Measurements from ENCODE around the gene ERVK3-1.
"Not testable (repeated sequence)": the region's sequence is repeated elsewhere in the genome, so short reads cannot be mapped to it uniquely, and the experiment has no call there.

The ERVK3-1 gene

DNA sequence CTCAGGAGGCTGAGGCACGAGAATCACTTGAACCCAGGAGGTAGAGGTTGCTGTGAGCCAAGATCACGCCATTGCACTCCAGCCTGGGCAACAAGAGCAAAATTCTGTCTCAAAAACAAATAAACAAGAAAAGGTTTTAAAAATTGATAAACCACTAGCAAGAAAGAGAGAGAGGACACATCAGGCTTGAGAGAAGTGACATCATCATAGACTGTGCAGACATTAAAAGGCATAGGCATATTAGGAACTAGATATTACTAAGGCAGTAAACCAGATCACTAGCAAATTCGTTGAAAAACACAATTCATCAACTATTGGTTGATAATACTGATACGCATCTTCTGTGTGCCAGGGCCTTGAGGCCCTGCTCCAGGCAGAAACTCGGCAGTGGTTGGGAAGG, 40.4 kb downstream of the ERVK3-1 start:
- Histone ChIP-seq H3K9me3 (ENCODE audit: insufficient read depth, low read length) (no peaks in the 10 kb centered on the region), H3K4me1 (ENCODE audit: insufficient read depth, insufficient read length) (peaks cover 2% of the 10 kb centered on the region), H3K36me3 (ENCODE audit: insufficient read depth, insufficient read length, low read length) (peaks cover 12% of the 10 kb centered on the region), H3K9ac (ENCODE audit: insufficient read length, low read depth) (no peak overlapping the region), H3K4me3 (ENCODE audit: insufficient read length, low read depth) (no peak overlapping the region), H3K27me3 (ENCODE audit: insufficient read depth, insufficient read length) (peaks cover 15% of the 10 kb centered on the region)
- no peak for DNase-seq (ENCODE audit: low read depth, low spot score)
- TF ChIP-seq SUZ12 (IDR thresholded peaks at IDR 0.05; ENCODE audit: extremely low read depth, insufficient read depth, insufficient read length), result no peak
- no peak for TF ChIP-seq YY1 (IDR thresholded peaks at IDR 0.05; ENCODE audit: insufficient read depth, insufficient read length)
- TF ChIP-seq ZNF274 (IDR thresholded peaks at IDR 0.05; ENCODE audit: low read depth, low read length), result no peak

DNA sequence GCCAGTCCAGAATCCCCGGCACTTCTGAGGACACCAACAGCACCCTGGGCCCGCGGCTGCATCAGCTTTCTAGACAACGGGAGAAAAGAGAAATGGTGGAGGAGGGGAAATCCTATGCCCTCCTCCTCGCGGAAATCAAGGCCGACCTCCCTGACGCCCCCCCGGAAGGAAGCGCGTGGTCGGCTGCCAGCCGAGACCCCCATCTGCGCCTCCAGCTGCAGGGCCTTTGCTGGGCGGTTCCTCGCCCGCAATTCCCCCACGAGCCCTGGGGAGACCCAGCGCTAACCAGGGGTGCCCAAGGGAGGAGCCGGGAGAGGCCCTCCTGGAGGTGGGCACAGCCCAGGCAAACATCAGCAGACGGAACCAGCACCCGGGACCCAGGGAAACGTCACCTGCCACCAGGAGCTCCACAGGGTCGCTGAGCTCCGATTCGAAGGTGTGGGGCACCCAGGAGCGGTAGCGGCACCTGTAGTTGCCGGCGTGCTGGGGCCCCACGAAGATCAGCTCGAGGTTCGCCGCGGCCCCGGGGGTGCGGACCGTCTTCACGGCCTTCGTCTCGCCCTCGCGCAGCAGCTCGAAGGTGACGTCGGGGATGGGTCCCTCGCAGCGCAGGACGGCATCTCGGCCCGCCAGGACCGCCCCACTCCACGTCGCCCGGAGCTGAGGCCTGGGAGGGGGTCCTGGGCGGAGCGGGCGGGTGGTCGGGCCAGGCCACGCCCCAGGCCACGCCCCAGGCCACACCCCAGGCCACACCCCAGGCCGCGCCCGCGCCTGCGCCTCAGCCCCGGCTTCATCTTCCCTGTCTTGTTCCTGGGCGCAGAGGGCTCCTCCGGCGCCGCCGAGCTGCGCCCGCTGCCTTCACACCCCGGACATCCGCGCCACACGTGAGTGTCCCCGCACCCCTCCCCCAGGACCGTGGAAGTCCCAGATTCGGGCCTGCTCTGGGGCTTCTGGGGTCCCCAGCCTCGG, 42.1 kb downstream of the ERVK3-1 start:
- H3K9me3 ChIP-seq (ENCODE audit: insufficient read depth, low read length), result no peaks in the 10 kb centered on the region
- H3K4me3 ChIP-seq (ENCODE audit: insufficient read length, low read depth), result peak overlapping the region; percentile 75
- peaks cover 2% of the 10 kb centered on the region for H3K4me1 ChIP-seq (ENCODE audit: insufficient read depth, insufficient read length)
- H3K27me3 ChIP-seq (ENCODE audit: insufficient read depth, insufficient read length), result peaks cover 15% of the 10 kb centered on the region
- TF ChIP-seq ZNF274 (IDR thresholded peaks at IDR 0.05; ENCODE audit: low read depth, low read length) (no peak), YY1 (IDR thresholded peaks at IDR 0.05; ENCODE audit: insufficient read depth, insufficient read length) (no peak), SUZ12 (IDR thresholded peaks at IDR 0.05; ENCODE audit: extremely low read depth, insufficient read depth, insufficient read length) (no peak)
- peaks cover 10% of the 10 kb centered on the region for H3K36me3 ChIP-seq (ENCODE audit: insufficient read depth, insufficient read length, low read length)
- H3K9ac ChIP-seq (ENCODE audit: insufficient read length, low read depth), result peak overlapping the region; percentile 85
- no peak for DNase-seq (ENCODE audit: low read depth, low spot score)

DNA sequence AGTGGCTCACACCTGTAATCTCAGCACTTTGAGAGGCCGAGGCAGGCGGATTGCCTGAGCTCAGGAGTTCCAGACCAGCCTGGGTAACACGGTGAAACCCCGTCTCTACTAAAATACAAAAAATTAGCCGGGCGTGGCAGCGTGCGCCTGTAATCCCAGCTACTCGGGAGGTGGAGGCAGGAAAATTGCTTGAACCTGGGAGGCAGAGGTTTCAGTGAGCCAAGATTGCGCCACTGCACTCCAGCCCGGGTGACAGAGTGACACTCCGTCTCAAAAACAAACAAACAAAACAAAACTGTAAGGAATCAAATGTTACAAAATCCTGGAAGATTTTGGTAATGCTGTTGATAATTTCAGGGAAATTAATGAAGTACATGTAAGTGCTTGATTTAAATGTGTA, 42.9 kb downstream of the ERVK3-1 start:
- not testable (repeated sequence) for H3K4me1 ChIP-seq (ENCODE audit: insufficient read depth, insufficient read length); DNase-seq (ENCODE audit: low read depth, low spot score); H3K36me3 ChIP-seq (ENCODE audit: insufficient read depth, insufficient read length, low read length); H3K9me3 ChIP-seq (ENCODE audit: insufficient read depth, low read length)
- H3K9ac ChIP-seq (ENCODE audit: insufficient read length, low read depth), result peak overlapping the region; percentile 85
- H3K4me3 ChIP-seq (ENCODE audit: insufficient read length, low read depth), result peak overlapping the region; percentile 75
- H3K27me3 ChIP-seq (ENCODE audit: insufficient read depth, insufficient read length), result peaks cover 15% of the 10 kb centered on the region

DNA sequence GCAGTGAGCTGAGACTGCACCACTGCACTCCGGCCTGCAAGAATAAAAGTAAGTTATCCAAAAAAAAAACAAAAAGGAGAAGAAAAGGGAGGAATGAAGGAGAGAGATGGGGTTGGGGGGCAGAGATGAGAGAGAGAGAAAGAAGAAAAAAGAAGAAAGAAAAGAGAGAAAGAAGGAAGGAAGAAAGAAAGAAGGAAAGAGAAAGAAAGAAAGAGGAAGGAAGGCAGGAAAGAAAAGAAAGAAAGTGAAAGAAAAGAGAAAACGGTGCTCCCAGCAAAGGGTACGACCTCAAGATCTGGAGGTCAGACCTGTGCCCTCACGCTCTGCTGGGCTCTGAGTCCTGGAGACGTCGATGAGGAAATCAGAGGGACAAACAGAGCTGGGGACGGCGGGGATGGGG, 44.4 kb downstream of the ERVK3-1 start:
- H3K36me3 ChIP-seq (ENCODE audit: insufficient read depth, insufficient read length, low read length), result peaks cover 16% of the 10 kb centered on the region
- H3K9ac ChIP-seq (ENCODE audit: insufficient read length, low read depth), result no peak overlapping the region
- no peak overlapping the region for H3K4me3 ChIP-seq (ENCODE audit: insufficient read length, low read depth)
- peaks cover 4% of the 10 kb centered on the region for H3K4me1 ChIP-seq (ENCODE audit: insufficient read depth, insufficient read length)
- H3K9me3 ChIP-seq (ENCODE audit: insufficient read depth, low read length), result no peaks in the 10 kb centered on the region
- TF ChIP-seq YY1 (IDR thresholded peaks at IDR 0.05; ENCODE audit: insufficient read depth, insufficient read length), result no peak
- no peak for TF ChIP-seq SUZ12 (IDR thresholded peaks at IDR 0.05; ENCODE audit: extremely low read depth, insufficient read depth, insufficient read length)
- no peak for TF ChIP-seq ZNF274 (IDR thresholded peaks at IDR 0.05; ENCODE audit: low read depth, low read length)
- H3K27me3 ChIP-seq (ENCODE audit: insufficient read depth, insufficient read length), result peaks cover 15% of the 10 kb centered on the region
- DNase-seq (ENCODE audit: low read depth, low spot score), result no peak

DNA sequence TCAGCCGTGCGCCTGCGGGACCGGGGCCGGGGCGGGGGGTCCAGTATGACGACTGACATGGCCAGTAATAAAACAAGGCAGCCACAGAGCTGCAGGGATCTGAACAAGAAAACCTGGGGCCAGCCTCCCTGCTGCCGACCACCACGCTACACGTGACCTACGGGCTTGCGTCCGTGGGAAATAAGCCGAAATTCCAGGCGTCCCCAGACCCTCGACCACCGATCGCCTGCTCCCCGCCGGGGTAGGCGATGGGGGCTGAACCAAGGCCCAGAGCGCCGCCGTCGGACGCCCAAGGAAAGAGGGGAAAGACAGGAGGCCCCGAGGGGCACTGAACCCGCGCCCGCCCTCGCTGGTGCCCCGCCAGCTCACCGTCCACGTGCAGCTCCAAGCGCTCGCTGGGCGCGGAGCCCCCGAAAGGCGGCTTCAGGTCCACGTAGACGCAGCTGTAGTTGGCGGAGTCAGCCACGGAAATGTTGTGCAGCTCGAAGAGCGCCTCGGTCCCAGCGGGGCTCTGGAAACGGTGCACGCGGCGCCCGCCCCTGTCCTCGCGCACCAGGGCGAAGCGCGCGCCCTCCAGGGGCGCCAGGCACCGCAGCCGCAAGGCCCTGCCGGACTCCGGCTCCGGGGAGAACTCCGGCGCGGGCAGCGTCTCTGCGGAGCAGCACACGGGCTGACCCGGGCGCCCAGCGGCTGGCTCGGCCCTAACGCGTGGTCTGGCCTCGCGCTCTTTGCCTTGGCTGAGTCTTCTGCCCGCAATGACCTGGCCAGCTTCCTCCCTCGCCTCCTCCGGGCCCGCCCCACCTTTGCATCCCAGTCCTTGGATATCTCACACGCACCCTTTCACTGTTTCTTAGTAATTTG, 45.1 kb downstream of the ERVK3-1 start:
- Histone ChIP-seq H3K9me3 (ENCODE audit: insufficient read depth, low read length) (no peaks in the 10 kb centered on the region), H3K9ac (ENCODE audit: insufficient read length, low read depth) (no peak overlapping the region), H3K27me3 (ENCODE audit: insufficient read depth, insufficient read length) (peaks cover 15% of the 10 kb centered on the region), H3K4me1 (ENCODE audit: insufficient read depth, insufficient read length) (peaks cover 4% of the 10 kb centered on the region), H3K4me3 (ENCODE audit: insufficient read length, low read depth) (no peak overlapping the region), H3K36me3 (ENCODE audit: insufficient read depth, insufficient read length, low read length) (peaks cover 17% of the 10 kb centered on the region)
- no peak for TF ChIP-seq SUZ12 (IDR thresholded peaks at IDR 0.05; ENCODE audit: extremely low read depth, insufficient read depth, insufficient read length)
- no peak for TF ChIP-seq YY1 (IDR thresholded peaks at IDR 0.05; ENCODE audit: insufficient read depth, insufficient read length)
- no peak for TF ChIP-seq ZNF274 (IDR thresholded peaks at IDR 0.05; ENCODE audit: low read depth, low read length)
- no peak for DNase-seq (ENCODE audit: low read depth, low spot score)

DNA sequence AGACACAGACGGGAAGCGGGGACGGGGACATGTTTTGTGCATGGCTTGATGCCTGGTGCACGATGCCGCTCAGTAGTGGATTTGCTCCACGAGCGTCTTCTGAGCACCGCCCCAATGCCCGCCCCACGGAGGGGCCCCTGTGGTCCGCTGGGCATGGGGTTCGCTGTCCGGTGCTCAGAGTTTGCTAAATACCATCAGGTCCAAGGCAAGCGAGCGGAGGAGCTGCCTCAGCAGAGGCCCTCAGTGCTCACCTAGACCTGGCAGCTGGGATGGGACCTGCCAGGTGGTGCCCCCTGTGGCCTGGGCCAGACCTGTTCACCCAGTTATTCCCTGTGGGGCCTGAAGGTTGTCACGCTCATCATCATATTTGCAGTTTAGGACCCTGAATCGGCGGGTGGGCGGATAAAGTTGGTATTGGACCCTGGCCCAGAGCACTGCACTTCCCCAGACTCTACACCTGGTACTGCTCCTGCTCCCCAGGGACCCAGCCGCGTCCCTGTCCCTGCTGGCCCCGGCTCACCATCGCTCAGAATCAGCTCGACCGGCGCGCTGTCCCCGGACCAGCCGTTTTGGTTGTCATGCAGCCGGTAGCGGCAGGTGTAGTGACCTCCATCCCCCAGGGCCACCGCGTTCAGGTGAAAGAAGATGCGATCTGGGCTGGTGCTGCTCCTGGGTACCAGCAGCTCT, 45.8 kb downstream of the ERVK3-1 start:
- H3K9ac ChIP-seq (ENCODE audit: insufficient read length, low read depth), result no peak overlapping the region
- peaks cover 10% of the 10 kb centered on the region for H3K27me3 ChIP-seq (ENCODE audit: insufficient read depth, insufficient read length)
- DNase-seq (ENCODE audit: low read depth, low spot score), result no peak
- peaks cover 3% of the 10 kb centered on the region for H3K4me1 ChIP-seq (ENCODE audit: insufficient read depth, insufficient read length)
- TF ChIP-seq ZNF274 (IDR thresholded peaks at IDR 0.05; ENCODE audit: low read depth, low read length) (no peak), SUZ12 (IDR thresholded peaks at IDR 0.05; ENCODE audit: extremely low read depth, insufficient read depth, insufficient read length) (no peak), YY1 (IDR thresholded peaks at IDR 0.05; ENCODE audit: insufficient read depth, insufficient read length) (no peak)
- H3K36me3 ChIP-seq (ENCODE audit: insufficient read depth, insufficient read length, low read length), result peaks cover 25% of the 10 kb centered on the region
- H3K9me3 ChIP-seq (ENCODE audit: insufficient read depth, low read length), result no peaks in the 10 kb centered on the region
- no peak overlapping the region for H3K4me3 ChIP-seq (ENCODE audit: insufficient read length, low read depth)

DNA sequence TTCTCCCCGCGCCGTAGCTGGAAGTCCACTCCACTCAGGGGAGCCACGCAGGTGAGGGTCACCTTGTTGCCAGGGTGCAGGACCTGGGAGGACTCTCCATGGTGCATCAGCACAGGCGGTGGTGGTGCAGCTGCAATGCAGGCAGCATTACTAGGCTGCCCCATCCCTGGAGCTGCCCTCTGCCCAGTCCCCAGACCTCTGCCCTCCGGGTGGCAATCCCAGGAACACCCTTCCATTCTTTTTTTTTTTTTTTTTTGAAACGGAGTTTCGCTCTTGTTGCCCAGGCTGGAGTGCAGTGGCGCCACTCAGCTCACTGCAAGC, 46.3 kb downstream of the ERVK3-1 start:
- no peak for DNase-seq (ENCODE audit: low read depth, low spot score)
- TF ChIP-seq YY1 (IDR thresholded peaks at IDR 0.05; ENCODE audit: insufficient read depth, insufficient read length) (no peak), SUZ12 (IDR thresholded peaks at IDR 0.05; ENCODE audit: extremely low read depth, insufficient read depth, insufficient read length) (no peak), ZNF274 (IDR thresholded peaks at IDR 0.05; ENCODE audit: low read depth, low read length) (no peak)
- no peaks in the 10 kb centered on the region for H3K9me3 ChIP-seq (ENCODE audit: insufficient read depth, low read length)
- no peak overlapping the region for H3K4me3 ChIP-seq (ENCODE audit: insufficient read length, low read depth)
- peaks cover 25% of the 10 kb centered on the region for H3K36me3 ChIP-seq (ENCODE audit: insufficient read depth, insufficient read length, low read length)
- peaks cover 8% of the 10 kb centered on the region for H3K27me3 ChIP-seq (ENCODE audit: insufficient read depth, insufficient read length)
- no peak overlapping the region for H3K9ac ChIP-seq (ENCODE audit: insufficient read length, low read depth)
- peaks cover 3% of the 10 kb centered on the region for H3K4me1 ChIP-seq (ENCODE audit: insufficient read depth, insufficient read length)

Data from NT2/D1 (cell line).